Mesothelial cell of epicardium (in vitro differentiated cells): Measurements from ENCODE around the gene A1CF. TPM values are rescaled to one million over a fixed set of nuclear protein-coding genes. Genes with fewer than 3 reads are reported as not detected.
"Not testable (repeated sequence)": the region's sequence is repeated elsewhere in the genome, so short reads cannot be mapped to it uniquely, and the experiment has no call there.

Source experiments
- DNase-seq, 2 experiments: peaks; one replicate each; pipeline ENCODE4 v3.0.0; 2021; ENCODE audit warnings: low spot score in 2 of 2; ENCODE audit not compliant: unreplicated experiment in 2 of 2
- H3K27ac Mint-ChIP-seq: 2 replicates; pipeline ENCODE4 v1.8.0; 2021; ENCODE audit warnings: mixed read lengths
- H3K27me3 Mint-ChIP-seq: 2 replicates; pipeline ENCODE4 v1.8.0; 2021; ENCODE audit warnings: low read depth, mixed read lengths
- H3K36me3 Mint-ChIP-seq: 2 replicates; pipeline ENCODE4 v1.8.0; 2021; ENCODE audit warnings: mixed read lengths
- H3K4me1 Mint-ChIP-seq: 2 replicates; pipeline ENCODE4 v1.8.0; 2021; ENCODE audit warnings: mixed read lengths
- H3K4me3 Mint-ChIP-seq: 2 replicates; pipeline ENCODE4 v1.8.0; 2021; ENCODE audit warnings: mild to moderate bottlenecking, moderate library complexity, mixed read lengths
- H3K9me3 Mint-ChIP-seq: 2 replicates; pipeline ENCODE4 v1.8.0; 2021; ENCODE audit warnings: mixed read lengths
- total RNA-seq: library from RNA; stranded (reverse); gene quantifications from 3 replicates; pipeline ENCODE4 v1.2.1, GENCODE V29; 2021
- TF ChIP-seq, protein P1 (sequence below): fragments of 200-600 bp; sonication (generic); IDR thresholded peaks from one replicate; pipeline ENCODE4 v1.5.0; 2021; ENCODE audit warnings: antibody characterized with exemption; ENCODE audit not compliant: unreplicated experiment

A1CF gene
- total RNA-seq, 1 donor from 2014 or later, result not detected

DNA sequence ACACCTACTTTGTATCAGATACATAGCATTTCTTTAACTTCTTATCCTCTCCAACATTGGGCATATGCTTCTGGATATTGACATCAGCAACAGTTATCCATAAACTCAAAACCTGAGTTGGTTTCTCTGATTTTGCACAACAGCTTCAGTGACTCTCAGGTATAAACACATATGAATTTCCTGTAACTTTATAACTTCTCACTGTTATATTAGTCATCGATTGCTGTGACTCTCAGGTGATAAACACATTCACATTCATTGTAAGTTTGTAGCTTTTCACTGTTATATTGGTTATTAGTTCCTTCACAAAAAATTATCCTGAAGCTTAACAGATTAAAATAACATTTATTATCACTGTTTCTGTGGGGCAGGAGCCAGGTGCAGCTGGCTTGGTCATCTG, 88.7 kb downstream of the A1CF start:
- Mint-ChIP-seq H3K4me3 (no peak overlapping the region), H3K27me3 (peaks cover 28% of the 10 kb centered on the region), H3K4me1 (no peaks in the 10 kb centered on the region), H3K9me3 (no peaks in the 10 kb centered on the region), H3K36me3 (no peaks in the 10 kb centered on the region), H3K27ac (no peak overlapping the region)
- TF ChIP-seq, protein P1, sequence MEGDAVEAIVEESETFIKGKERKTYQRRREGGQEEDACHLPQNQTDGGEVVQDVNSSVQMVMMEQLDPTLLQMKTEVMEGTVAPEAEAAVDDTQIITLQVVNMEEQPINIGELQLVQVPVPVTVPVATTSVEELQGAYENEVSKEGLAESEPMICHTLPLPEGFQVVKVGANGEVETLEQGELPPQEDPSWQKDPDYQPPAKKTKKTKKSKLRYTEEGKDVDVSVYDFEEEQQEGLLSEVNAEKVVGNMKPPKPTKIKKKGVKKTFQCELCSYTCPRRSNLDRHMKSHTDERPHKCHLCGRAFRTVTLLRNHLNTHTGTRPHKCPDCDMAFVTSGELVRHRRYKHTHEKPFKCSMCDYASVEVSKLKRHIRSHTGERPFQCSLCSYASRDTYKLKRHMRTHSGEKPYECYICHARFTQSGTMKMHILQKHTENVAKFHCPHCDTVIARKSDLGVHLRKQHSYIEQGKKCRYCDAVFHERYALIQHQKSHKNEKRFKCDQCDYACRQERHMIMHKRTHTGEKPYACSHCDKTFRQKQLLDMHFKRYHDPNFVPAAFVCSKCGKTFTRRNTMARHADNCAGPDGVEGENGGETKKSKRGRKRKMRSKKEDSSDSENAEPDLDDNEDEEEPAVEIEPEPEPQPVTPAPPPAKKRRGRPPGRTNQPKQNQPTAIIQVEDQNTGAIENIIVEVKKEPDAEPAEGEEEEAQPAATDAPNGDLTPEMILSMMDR, result no peak
- no peak for DNase-seq

DNA sequence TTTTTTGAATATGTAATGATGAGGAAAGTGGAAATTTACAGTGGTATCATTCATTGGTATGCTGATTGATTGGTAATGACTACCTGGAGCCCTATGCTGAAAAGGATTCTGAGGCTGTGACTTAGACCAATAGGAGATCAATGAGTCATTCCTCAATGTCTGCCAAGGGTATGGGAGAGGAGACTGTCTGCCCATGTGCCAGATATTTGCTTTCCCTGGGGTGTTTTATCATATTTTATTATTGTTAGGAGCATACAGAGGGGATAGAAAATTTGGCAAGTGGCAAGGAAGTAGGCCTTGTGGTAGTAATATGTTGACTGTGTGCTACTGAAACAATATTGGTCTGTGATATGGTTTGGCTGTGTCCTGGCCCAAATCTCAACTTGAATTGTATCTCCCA, 90.9 kb downstream of the A1CF start:
- TF ChIP-seq, protein P1, result no peak
- Mint-ChIP-seq H3K27ac (no peak overlapping the region), H3K4me1 (no peaks in the 10 kb centered on the region), H3K27me3 (peaks cover 24% of the 10 kb centered on the region), H3K9me3 (no peaks in the 10 kb centered on the region), H3K36me3 (no peaks in the 10 kb centered on the region), H3K4me3 (no peak overlapping the region)
- DNase-seq, result no peak

DNA sequence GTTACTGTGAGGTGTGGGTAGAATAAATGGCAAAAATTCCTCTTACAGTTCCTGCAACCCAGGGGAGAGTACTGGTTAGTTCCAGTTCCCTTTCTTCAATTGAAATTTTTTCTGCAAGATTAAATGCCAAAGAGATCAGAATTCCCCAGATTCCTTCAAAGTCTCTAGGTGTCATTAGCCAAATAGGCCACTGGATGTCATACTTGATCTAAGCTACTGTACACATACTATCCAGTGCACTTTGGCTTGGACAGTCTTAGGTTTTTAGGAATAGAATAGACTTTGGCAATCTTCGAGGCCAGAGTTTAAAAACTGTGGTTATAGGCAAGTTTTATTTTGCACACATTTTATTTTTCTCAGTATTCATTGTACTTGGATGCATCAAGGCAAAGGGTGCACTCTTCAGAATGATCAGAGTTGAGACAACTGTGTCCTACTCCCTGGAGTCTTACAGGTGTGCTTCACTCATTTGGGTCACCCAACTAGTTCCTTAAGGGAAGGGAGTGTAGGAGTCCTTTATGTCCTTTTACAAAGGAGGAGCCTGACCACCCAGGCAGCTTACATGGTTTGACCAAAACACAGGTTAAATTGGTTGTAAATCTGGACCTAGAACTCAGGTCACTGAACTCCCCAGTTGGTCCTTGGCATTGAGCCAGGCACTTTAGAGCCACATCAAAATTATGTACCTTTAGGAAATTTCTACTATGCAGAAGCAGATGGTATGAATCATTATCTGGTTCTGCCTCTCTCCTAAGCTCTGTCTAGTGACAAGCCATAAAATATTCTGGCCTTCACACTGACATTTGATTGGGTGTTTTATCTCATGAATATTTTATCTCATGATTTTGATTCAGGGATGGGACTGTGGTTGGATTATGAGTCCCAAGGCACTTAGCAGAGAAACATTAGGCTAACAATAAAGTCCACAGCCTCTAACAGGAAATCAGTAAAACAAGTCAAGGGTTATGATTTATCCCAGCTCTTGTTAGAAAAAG, 96.2 kb downstream of the A1CF start:
- Mint-ChIP-seq H3K27ac (no peak overlapping the region), H3K9me3 (peaks cover 16% of the 10 kb centered on the region), H3K36me3 (no peaks in the 10 kb centered on the region), H3K4me3 (no peak overlapping the region), H3K27me3 (peaks cover 27% of the 10 kb centered on the region), H3K4me1 (peaks cover 2% of the 10 kb centered on the region)
- DNase-seq, result no peak
- TF ChIP-seq, protein P1, result no peak

DNA sequence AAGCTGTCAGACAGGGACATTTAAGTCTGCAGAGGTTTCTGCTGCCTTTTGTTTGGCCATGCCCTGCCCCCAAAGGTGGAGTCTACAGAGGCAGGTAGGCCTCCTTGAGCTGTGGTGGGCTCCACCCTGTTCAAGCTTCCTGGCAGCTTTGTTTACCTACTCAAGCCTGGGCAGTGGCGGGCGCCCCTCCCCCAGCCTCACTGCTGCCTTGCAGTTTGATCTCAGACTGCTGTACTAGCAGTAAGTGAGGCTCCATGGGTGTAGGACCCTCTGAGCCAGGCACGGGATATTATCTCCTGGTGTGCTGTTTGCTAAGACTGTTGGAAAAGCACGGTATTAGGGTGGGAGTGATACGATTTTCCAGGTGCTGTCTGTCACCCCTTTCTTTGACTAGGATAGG, 97.5 kb downstream of the A1CF start:
- H3K27me3 Mint-ChIP-seq, result peaks cover 23% of the 10 kb centered on the region
- not testable (repeated sequence) for H3K27ac Mint-ChIP-seq, H3K4me3 Mint-ChIP-seq, H3K4me1 Mint-ChIP-seq, DNase-seq, H3K36me3 Mint-ChIP-seq
- H3K9me3 Mint-ChIP-seq, result peaks cover 16% of the 10 kb centered on the region

DNA sequence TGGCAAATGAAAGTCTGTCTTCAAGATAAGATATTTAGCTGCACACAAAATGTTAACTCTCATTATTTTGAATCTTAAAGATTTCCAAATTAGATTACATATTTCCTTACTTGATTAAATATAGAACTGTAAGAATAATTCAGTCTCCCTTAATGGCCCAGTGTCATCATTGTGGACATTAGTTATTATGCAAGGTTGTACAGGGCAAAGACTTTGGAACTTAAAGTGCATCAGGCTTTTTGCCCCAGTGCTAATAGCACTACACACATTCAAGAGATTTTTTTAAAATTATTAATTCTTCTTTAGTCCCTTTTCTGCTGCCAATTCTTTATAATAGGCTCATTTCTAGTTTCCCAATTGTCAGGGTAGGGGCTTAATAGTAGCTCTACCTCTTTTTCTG, 103.4 kb downstream of the A1CF start:
- H3K4me3 Mint-ChIP-seq, H3K36me3 Mint-ChIP-seq, H3K4me1 Mint-ChIP-seq, DNase-seq, H3K27me3 Mint-ChIP-seq, H3K27ac Mint-ChIP-seq: not testable (repeated sequence)
- H3K9me3 Mint-ChIP-seq, result peaks cover 12% of the 10 kb centered on the region

DNA sequence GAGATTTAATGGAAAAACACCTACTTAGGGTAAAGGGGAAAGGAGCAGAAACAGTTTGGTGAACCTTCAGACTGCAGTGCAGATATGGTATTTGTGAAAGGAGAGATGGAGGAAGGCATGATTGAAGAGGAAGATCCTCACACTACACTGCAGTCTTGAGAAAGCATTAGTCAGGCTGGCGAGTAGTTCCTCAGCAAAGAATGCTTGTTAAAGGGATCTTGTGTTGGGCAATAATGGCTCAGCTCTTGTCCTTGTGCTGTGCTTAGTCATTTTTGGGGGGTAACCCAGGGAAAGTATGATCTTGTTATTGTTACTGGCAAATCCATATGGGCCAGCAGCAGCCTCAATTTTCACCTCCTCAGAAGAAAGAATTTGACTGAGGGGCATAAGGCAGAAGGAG, 105.4 kb downstream of the A1CF start:
- not testable (repeated sequence) for H3K4me3 Mint-ChIP-seq, H3K27me3 Mint-ChIP-seq, DNase-seq, H3K9me3 Mint-ChIP-seq, H3K27ac Mint-ChIP-seq, H3K4me1 Mint-ChIP-seq, H3K36me3 Mint-ChIP-seq

DNA sequence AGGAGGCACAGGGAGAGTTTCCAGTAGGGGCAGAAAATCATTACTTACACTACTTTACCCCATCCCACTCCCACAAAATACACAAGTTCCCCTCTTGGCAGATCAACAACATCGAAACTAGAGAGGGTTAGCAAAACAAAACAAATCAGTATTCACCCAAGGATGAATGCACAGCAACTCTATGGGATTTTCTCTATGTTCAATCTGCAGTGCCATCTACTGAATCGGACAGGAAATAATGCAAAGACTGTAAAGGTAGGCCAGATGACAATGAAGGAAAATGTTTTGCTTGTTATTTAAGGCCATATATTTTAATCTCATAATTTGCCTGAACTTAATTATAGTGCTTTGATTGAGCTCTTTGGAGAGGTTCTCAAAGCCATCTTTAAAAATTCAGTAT, 110.6 kb downstream of the A1CF start:
- H3K4me3 Mint-ChIP-seq, H3K36me3 Mint-ChIP-seq, H3K4me1 Mint-ChIP-seq, DNase-seq, H3K27me3 Mint-ChIP-seq, H3K9me3 Mint-ChIP-seq, H3K27ac Mint-ChIP-seq: not testable (repeated sequence)

DNA sequence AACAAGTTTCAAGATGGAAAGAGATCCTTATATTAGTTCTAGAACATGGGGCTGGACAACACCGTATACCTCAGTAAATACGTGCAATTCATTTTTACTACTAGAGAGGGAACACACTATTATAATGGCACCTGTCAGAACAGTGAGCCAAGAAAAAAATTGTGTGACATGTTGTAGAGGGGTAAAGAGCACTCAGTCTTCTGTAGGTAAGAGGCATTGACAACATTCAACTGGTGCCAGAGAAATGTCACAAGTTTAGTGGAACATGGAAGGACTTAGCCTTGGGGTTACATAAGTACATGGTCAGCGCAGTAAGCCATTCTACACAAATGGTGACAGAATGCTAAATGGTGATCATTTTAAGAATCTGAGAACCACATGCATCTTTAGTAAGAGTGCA, 113.4 kb downstream of the A1CF start:
- not testable (repeated sequence) for H3K36me3 Mint-ChIP-seq, H3K9me3 Mint-ChIP-seq, H3K4me1 Mint-ChIP-seq, DNase-seq, H3K27ac Mint-ChIP-seq, H3K4me3 Mint-ChIP-seq, H3K27me3 Mint-ChIP-seq

DNA sequence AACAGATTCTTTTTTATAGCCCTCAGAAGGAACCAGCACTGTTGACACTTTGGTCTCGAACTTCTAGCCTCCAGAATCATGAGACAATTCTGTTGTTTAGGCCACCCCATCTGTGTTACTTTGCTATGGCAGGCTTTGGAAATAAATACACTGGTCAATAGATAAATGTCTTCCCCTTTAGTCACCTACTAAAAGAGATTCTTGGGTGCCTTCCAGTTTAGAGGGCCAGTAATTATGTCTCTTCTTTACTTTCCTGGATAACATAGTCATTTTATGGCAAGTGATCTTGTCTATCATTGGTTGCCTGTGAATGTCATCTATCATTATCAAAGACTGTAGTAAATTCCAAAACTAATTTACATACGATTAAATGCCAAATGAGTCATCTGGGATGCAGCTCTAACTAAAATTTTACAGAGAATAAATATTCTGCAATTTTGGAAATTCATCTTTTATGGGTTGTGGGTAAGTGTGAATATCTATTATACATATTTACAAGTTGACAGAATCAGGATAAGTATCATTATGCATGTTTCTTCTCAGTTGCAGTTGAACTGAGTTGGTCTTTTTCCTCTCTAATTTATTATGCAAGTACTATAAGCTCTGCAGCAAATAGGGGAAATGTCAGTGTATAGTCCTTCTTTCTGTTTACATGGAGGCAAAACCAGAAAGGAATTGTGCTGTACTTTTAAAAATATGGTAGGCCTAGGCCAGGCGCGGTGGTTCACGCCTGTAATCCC, 118.5 kb downstream of the A1CF start:
- not testable (repeated sequence) for H3K9me3 Mint-ChIP-seq, H3K4me3 Mint-ChIP-seq, H3K27ac Mint-ChIP-seq, H3K36me3 Mint-ChIP-seq, H3K27me3 Mint-ChIP-seq, DNase-seq, H3K4me1 Mint-ChIP-seq
